ENCODE measurements around the gene UNCX.

The UNCX gene

GRCh38 chr7:1244700-1245523, 12.2 kb downstream of the UNCX start:
- DNase-seq = no peak

GRCh38 chr7:1245524-1246050, 12.9 kb downstream of the UNCX start:
- DNase-seq = no peak

GRCh38 chr7:1246160-1246870, 13.6 kb downstream of the UNCX start:
- DNase-seq = no peak

GRCh38 chr7:1246871-1247526, 14.3 kb downstream of the UNCX start:
- no peak for DNase-seq

GRCh38 chr7:1247527-1248041, 14.9 kb downstream of the UNCX start:
- no peak for DNase-seq

- no peak for DNase-seq
Measured at GRCh38 chr7:1248143-1248915, 15.7 kb downstream of the UNCX start.

- no peak for DNase-seq
Measured at GRCh38 chr7:1248916-1249581, 16.4 kb downstream of the UNCX start.

- DNase-seq = no peak
Measured at GRCh38 chr7:1249731-1250130, 17.1 kb downstream of the UNCX start.

GRCh38 chr7:1250901-1251300, 18.2 kb downstream of the UNCX start:
- DNase-seq = no peak

- DNase-seq = no peak
Measured at GRCh38 chr7:1251796-1252539, 19.3 kb downstream of the UNCX start.

- no peak for DNase-seq
Measured at GRCh38 chr7:1252540-1253090, 19.9 kb downstream of the UNCX start.

GRCh38 chr7:1253681-1254181, 21.1 kb downstream of the UNCX start:
- DNase-seq = no peak

- no peak for DNase-seq
Measured at GRCh38 chr7:1254281-1255079, 21.8 kb downstream of the UNCX start.

- no peak for DNase-seq
Measured at GRCh38 chr7:1255080-1255816, 22.6 kb downstream of the UNCX start.

GRCh38 chr7:1255817-1256340, 23.2 kb downstream of the UNCX start:
- DNase-seq = no peak

GRCh38 chr7:1256621-1257020, 23.9 kb downstream of the UNCX start:
- DNase-seq = no peak

GRCh38 chr7:1257221-1257620, 24.5 kb downstream of the UNCX start:
- DNase-seq = no peak

GRCh38 chr7:1257863-1258262, 25.2 kb downstream of the UNCX start:
- DNase-seq = no peak

Data from activated naive CD4-positive, alpha-beta T cell treated with Interleukin-2 at 50 U/mL for 16 hours (primary cell).